ENCODE data around the gene WDFY4.
A peak's percentile ranks its signal among the peaks of the same experiment; 100 is the strongest.

The WDFY4 gene

GRCh38 chr10:48970654-48971053 lies 286.0 kb downstream of the WDFY4 start:
- no peak for TF ChIP-seq CTCF (IDR thresholded peaks at IDR 0.05)

DNA sequence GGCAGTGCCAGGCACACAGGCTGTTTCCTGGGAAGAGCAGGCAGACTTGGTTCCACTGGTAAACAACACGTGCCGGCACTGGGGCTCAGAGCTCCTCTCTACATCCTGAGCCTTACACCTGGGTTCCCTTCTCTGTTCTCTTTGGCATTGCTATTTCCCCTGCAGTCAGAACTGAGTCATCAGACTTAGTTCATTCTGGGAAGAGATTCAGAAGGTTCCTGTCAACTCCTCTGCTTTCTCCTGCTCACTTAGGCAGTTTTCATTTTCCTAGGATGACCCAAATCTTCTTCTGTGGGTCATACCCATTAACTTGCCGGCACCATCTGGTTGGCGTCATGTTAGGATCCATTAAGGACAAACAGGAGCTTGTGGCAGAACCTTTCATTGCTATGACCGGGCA lies 288.4 kb downstream of the WDFY4 start:
- TF ChIP-seq CTCF (IDR thresholded peaks at IDR 0.05): no peak

GRCh38 chr10:48974510-48975156 lies 290.0 kb downstream of the WDFY4 start:
- TF ChIP-seq CTCF (IDR thresholded peaks at IDR 0.05): no peak

- TF ChIP-seq CTCF (IDR thresholded peaks at IDR 0.05): peak; percentile 64
Measured at GRCh38 chr10:48976196-48976595, 291.5 kb downstream of the WDFY4 start.

DNA sequence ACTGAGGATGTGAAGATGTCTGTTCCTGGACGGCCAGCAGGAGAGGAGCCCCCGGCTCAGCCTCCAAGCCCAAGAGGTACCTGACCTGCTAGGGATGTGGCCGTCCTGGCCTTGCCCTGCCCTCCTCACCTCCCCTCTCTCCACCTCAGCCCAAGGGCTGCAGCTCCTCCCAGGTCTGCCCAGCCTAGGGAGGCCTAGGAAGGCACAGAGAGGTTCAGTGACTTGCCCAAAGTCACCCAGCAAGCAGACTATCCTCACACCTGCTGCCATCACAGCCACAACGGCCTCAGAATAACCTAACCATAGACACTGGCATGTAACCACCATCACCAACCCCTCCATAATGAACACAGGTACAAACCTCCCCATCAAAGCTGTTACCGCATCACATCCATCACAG lies 293.6 kb downstream of the WDFY4 start:
- TF ChIP-seq CTCF (IDR thresholded peaks at IDR 0.05): no peak

- TF ChIP-seq CTCF (IDR thresholded peaks at IDR 0.05): peak; percentile 91
Measured at GRCh38 chr10:48981310-48981907, 296.7 kb downstream of the WDFY4 start.

DNA sequence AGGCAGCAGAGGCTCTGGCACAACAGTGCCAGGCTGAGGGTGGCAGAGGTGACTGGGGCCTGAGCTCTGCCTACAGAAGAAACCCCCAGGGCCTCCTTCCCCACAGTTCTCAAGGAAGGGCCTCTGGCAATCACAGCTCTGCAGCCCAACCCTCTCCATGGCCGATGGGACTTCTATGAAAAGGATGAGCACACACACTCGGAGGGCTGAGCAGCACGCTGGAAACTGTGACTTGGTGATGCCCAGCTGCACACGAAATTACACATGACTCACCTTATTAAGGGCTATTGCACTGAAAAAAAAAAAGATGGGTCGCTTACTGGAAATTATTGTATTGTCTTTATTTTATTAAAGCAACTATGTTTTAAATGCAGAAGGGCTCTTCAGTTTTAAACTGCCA lies 297.9 kb downstream of the WDFY4 start:
- no peak for TF ChIP-seq CTCF (IDR thresholded peaks at IDR 0.05)

Measured in LNCAP (cell line).